ENCODE measurements around the gene SGSM2.

GRCh38 chr17:2331303-2331702 is 6.0 kb upstream of the SGSM2 start:
- TF ChIP-seq POLR2A (IDR thresholded peaks at IDR 0.05; ENCODE audit: low read depth, low read length) (peak; percentile 20; the same call in 1 of the 2 replicates), TAF1 (IDR thresholded peaks at IDR 0.05; ENCODE audit: borderline replicate concordance, low read depth, low read length) (no peak)
